DND-41 (cell line): ENCODE measurements around the gene COL23A1.

Experiments used
- ATAC-seq: fragments of 200-7000 bp; cut with Tn5 transposase; 3 replicates; pipeline ENCODE4 v1.9.1; 2021; ENCODE audit warnings: low read depth; ENCODE audit not compliant: insufficient read depth
- DNase-seq: peaks from one replicate; pipeline ENCODE4 v3.0.0-alpha.2; 2020
- H2AFZ ChIP-seq: 2 replicates; pipeline ENCODE4 v1.6.0; 2012; ENCODE audit warnings: low read depth, low read length
- H3K27ac ChIP-seq: 2 replicates; pipeline ENCODE4 v1.5.1; 2012; ENCODE audit warnings: low read length, inconsistent platforms
- H3K27me3 ChIP-seq: fragments of 200-600 bp; sonication (generic); 2 replicates; pipeline ENCODE4 v1.6.0; 2012; ENCODE audit warnings: low read length, mild to moderate bottlenecking, inconsistent platforms; ENCODE audit not compliant: insufficient read depth, poor library complexity
- H3K36me3 ChIP-seq: 2 replicates; pipeline ENCODE4 v1.5.1; 2012; ENCODE audit warnings: low read length, inconsistent platforms; ENCODE audit not compliant: insufficient read depth
- H3K4me1 ChIP-seq: 2 replicates; pipeline ENCODE4 v1.5.1; 2012; ENCODE audit warnings: mild to moderate bottlenecking, low read length; ENCODE audit not compliant: insufficient read depth
- H3K4me2 ChIP-seq: 2 replicates; pipeline ENCODE4 v1.6.0; 2012; ENCODE audit warnings: mild to moderate bottlenecking, moderate library complexity, low read length, inconsistent platforms; ENCODE audit not compliant: insufficient read depth
- H3K4me3 ChIP-seq, 2 experiments: fragments of 200-600 bp in 1 of 2; shearing (Covaris generic) in 1 of 2; 2 replicates each; pipeline ENCODE4 v1.5.1; 2012 to 2016; ENCODE audit warnings: inconsistent platforms in 2 of 2, low read length in 2 of 2, mild to moderate bottlenecking in 2 of 2, low read depth in 1 of 2, moderate library complexity in 1 of 2
- H3K79me2 ChIP-seq: 2 replicates; pipeline ENCODE4 v1.6.0; 2012; ENCODE audit warnings: low read length, inconsistent platforms; ENCODE audit not compliant: insufficient read depth
- H3K9ac ChIP-seq: 2 replicates; pipeline ENCODE4 v1.6.0; 2012; ENCODE audit warnings: low read depth, mild to moderate bottlenecking, inconsistent platforms, low read length, moderate library complexity
- H3K9me3 ChIP-seq: 2 replicates; pipeline ENCODE4 v1.5.1; 2012; ENCODE audit warnings: low read length, moderate library complexity, mild to moderate bottlenecking, inconsistent platforms; ENCODE audit not compliant: insufficient read depth, severe bottlenecking
- H4K20me1 ChIP-seq: 2 replicates; pipeline ENCODE4 v1.6.0; 2012; ENCODE audit warnings: low read length; ENCODE audit not compliant: insufficient read depth
- EZH2 ChIP-seq: IDR thresholded peaks from 3 replicates; pipeline ENCODE4 v1.6.1; 2012; ENCODE audit warnings: borderline replicate concordance, low read depth, mild to moderate bottlenecking, moderate library complexity, low read length, inconsistent platforms; ENCODE audit not compliant: severe bottlenecking
- TF ChIP-seq, protein P1 (sequence below): IDR thresholded peaks from 2 replicates; pipeline ENCODE4 v1.5.1; 2012; ENCODE audit warnings: borderline replicate concordance, low read length, moderate library complexity, mild to moderate bottlenecking; ENCODE audit not compliant: poor library complexity, severe bottlenecking; ENCODE audit errors: extremely low read depth

Gene COL23A1

GRCh38 chr5:178421699-178422399 lies 168.3 kb downstream of the COL23A1 start:
- H3K36me3 ChIP-seq, result no peaks in the 10 kb centered on the region
- no peak overlapping the region for H2AFZ ChIP-seq
- H3K79me2 ChIP-seq, result no peaks in the 10 kb centered on the region
- no peak overlapping the region for H3K4me3 ChIP-seq
- H4K20me1 ChIP-seq, result no peaks in the 10 kb centered on the region
- no peaks in the 10 kb centered on the region for H3K4me1 ChIP-seq
- H3K9me3 ChIP-seq, result no peaks in the 10 kb centered on the region
- no peak for ATAC-seq
- H3K27me3 ChIP-seq, result no peaks in the 10 kb centered on the region
- no peak overlapping the region for H3K9ac ChIP-seq
- no peak overlapping the region for H3K27ac ChIP-seq
- peak; percentile 2 for DNase-seq
- no peak overlapping the region for H3K4me2 ChIP-seq
- no peak for TF ChIP-seq EZH2
- TF ChIP-seq, protein P1, sequence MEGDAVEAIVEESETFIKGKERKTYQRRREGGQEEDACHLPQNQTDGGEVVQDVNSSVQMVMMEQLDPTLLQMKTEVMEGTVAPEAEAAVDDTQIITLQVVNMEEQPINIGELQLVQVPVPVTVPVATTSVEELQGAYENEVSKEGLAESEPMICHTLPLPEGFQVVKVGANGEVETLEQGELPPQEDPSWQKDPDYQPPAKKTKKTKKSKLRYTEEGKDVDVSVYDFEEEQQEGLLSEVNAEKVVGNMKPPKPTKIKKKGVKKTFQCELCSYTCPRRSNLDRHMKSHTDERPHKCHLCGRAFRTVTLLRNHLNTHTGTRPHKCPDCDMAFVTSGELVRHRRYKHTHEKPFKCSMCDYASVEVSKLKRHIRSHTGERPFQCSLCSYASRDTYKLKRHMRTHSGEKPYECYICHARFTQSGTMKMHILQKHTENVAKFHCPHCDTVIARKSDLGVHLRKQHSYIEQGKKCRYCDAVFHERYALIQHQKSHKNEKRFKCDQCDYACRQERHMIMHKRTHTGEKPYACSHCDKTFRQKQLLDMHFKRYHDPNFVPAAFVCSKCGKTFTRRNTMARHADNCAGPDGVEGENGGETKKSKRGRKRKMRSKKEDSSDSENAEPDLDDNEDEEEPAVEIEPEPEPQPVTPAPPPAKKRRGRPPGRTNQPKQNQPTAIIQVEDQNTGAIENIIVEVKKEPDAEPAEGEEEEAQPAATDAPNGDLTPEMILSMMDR, result no peak

DNA sequence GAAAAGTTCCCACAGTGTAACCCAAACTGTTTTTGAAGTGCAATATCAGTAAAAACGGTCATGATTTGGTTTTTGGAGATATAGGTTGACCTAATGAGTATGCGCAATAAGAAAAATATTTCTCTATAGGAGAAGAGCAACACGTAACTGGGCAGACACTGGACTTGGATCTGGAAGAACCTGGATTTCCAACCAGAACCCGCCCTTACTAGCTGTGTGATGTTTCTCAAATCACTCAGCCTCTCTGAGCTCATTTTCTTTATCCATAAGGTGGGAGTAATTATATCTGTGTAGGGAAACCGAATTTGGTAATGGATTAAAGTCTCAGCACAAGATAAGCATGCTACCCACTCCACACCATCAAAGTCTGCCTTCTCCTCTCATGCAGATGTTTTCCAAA lies 169.1 kb downstream of the COL23A1 start:
- Histone ChIP-seq H4K20me1 (no peaks in the 10 kb centered on the region), H3K27ac (no peak overlapping the region), H3K27me3 (no peaks in the 10 kb centered on the region), H3K9me3 (no peaks in the 10 kb centered on the region), H3K4me3 (no peak overlapping the region), H2AFZ (no peak overlapping the region), H3K9ac (no peak overlapping the region), H3K36me3 (no peaks in the 10 kb centered on the region), H3K79me2 (no peaks in the 10 kb centered on the region), H3K4me1 (no peaks in the 10 kb centered on the region), H3K4me2 (no peak overlapping the region)
- no peak for ATAC-seq
- DNase-seq, result no peak
- TF ChIP-seq, protein P1, result no peak
- no peak for TF ChIP-seq EZH2

DNA sequence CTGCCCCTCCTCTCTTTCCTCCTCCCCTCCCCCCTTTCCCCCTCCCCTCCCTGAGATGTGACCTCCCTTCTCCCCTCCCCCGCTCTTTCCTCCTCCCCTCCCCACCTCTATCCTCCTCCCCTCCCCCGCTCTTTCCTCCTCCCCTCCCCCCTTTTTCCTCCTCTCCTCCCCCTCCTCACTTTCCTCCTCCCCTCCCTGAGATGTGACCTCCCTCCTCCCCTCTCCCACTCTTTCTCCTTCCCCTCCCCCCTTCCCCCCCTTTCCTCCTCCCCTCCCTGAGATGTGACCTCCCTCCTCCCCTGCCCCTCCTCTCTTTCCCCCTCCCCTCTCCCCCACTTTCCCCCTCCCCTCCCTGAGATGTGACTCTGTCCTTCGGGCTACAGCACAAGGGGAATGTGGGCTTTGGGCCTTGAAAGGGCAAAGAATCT lies 169.8 kb downstream of the COL23A1 start:
- Histone ChIP-seq H2AFZ (no peak overlapping the region), H4K20me1 (no peaks in the 10 kb centered on the region), H3K4me1 (no peaks in the 10 kb centered on the region), H3K79me2 (no peaks in the 10 kb centered on the region), H3K4me2 (no peak overlapping the region), H3K9me3 (no peaks in the 10 kb centered on the region), H3K27ac (no peak overlapping the region), H3K9ac (no peak overlapping the region), H3K27me3 (no peaks in the 10 kb centered on the region), H3K36me3 (no peaks in the 10 kb centered on the region), H3K4me3 (no peak overlapping the region)
- TF ChIP-seq, protein P1, result no peak
- no peak for TF ChIP-seq EZH2
- DNase-seq (no peak), ATAC-seq (no peak)

GRCh38 chr5:178419651-178420050 lies 170.5 kb downstream of the COL23A1 start:
- Histone ChIP-seq H2AFZ (no peak overlapping the region), H3K4me2 (no peak overlapping the region), H3K79me2 (no peaks in the 10 kb centered on the region), H3K4me3 (no peak overlapping the region), H3K9ac (no peak overlapping the region), H4K20me1 (no peaks in the 10 kb centered on the region), H3K27ac (no peak overlapping the region), H3K9me3 (no peaks in the 10 kb centered on the region), H3K4me1 (no peaks in the 10 kb centered on the region), H3K27me3 (no peaks in the 10 kb centered on the region), H3K36me3 (no peaks in the 10 kb centered on the region)
- TF ChIP-seq, protein P1, result no peak
- TF ChIP-seq EZH2, result no peak
- DNase-seq, result no peak
- ATAC-seq, result no peak
